Measurements from ENCODE around the gene CHCHD1.
"Not testable (repeated sequence)": the region's sequence is repeated elsewhere in the genome, so short reads cannot be mapped to it uniquely, and the experiment has no call there.

CHCHD1 gene

DNA sequence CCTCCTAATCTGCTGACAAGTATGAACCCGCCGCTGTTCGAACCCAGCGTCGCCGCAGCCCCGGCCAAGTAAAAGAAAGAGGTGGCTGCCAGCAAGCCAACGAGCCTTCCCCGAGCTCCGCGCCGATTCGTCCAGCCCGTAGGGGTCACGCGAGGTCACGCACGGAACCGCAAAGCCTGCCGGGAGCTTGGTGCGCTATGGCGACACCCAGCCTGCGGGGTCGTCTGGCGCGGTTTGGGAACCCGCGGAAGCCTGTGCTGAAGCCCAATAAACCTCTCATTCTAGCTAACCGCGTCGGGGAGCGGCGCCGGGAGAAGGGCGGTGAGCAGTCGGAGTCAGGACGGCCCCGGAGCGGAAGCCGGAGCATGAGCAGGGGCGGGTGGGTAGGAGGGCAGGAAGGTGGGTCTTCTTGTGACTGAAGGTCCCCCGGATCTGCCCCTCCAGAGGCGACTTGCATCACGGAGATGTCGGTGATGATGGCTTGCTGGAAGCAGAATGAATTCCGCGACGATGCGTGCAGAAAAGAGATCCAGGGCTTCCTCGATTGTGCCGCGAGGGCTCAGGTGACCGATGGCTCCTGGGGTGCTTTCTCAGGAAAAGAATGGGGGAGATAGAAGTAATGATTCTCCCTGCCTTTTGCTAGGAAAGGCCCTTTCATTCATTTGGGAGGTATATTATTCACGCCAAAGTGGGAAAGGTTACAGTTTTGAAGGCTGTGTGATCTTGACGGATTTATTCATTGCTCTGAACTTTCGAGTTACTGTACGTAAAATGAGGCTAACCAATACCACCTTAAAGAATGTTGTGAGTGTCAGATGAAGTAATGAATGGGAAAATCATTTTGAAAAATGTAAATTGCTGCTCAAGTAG is at the start of gene CHCHD1:
Gene CHCHD1 (plus strand): TSS at position 170 of the 870 bp plus-strand sequence. CDS start 28 bp downstream, at position 198.
- peak; percentile 89 for DNase-seq

DNA sequence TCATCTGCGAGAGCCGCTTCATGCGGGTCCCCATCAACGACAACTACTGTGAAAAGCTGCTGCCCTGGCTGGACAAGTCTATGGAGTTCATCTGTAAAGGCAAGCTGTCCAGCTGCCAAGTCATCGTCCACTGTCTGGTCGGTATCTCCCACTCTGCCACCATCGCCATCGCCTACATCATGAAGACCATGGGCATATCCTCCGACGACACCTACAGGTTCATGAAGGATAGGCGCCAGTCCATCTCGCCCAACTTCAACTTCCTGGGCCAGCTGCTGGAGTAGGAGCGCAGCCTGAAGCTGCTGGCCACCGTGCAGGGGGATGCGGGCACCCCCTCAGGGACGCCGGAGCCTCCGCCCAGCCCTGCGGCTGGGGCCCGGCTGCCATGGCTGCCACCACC is 49.4 kb upstream of the CHCHD1 start:
- no peak for DNase-seq

DNA sequence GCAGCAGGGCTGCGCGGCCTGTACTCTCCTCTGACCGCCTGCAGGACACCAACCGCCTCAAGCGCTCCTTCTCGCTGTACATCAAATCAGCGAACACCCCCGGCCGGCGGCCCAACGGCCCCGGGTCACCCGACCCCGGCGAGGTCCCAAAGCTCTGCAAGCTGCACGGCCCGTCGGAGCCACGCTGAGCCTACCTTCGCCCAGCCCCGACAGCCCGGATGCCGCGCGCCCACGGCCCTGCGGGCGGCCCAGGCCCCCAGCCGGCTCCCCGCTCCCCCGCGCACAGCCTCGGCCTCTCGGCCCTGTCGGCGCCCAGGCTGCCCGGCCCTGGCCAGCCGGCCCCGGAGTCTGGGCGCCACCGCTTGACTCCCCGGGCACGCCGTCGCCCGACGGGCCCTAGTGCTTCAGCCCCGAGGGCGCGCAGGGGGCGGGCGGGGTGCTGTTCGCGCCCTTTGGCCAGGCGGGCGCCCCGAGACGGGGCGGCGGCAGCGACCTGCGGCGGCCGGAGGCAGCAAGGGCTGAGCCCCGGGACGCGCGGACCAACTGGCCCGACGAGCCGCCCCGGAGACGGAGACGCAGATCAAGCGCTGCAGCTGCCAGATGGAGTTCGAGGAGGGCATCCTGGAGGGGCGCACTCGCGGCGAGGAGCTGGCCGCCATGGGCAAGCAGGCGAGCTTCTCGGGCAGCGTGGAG is 48.8 kb upstream of the CHCHD1 start:
- DNase-seq, result no peak

DNA sequence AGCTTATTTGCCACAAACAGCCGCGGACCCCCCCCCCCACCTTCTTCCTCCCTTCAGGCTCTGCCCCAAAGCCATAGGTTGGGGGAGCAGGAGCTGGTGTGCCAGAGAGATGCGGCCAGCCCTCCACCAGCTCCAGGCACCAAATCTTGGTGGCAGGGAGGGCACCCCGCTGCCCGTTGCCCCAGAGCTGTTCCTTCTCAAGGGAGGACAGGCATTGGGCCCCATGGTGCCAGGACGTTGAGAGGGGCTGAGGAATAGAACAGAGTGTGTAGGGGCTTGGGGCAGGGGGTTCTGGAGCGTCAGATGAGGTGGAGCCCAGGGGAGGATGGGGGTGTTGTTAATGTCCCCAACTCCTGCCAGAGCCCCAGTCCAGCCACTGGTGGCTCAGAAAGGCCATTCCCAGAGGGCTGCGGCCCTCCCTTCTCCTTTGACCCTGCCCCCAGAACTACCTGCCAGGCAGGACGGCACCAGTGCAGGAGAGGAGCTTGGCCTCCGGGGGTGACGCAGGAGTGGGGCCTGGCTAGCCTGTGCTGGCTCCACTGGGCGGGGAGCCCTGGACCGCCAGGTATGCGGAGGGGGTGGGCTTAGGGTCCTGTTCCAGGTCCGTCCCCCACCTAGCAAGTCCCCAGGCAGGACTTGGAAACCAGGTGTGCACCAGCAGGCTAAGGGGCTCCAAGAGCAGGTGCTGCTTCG is 47.7 kb upstream of the CHCHD1 start:
- DNase-seq, result no peak

DNA sequence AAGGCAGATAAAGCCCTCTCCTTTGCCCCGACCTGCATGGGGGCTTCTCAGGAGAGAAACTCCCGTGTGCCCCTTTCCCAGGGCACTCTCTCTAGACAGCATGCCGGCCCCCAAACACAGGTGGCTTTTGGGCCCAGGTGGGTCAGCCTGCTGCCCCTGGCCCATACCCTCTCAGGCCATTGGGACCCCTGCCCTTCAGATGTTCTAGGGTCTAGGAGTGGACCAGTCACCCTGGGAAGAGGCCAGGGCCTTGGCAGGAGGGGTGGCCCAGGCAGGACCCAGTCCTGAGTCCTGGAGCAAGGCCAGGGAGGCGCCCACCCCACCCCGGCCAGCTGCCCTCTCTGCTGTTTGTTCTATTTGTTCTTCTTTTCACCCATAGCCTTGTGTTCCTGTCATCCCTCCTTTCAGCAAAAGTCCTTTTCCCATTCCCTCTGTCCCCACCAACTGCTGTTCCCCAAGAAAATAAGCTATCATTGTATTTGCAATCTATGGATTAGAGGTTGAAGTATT is 47.0 kb upstream of the CHCHD1 start:
- DNase-seq, result no peak

DNA sequence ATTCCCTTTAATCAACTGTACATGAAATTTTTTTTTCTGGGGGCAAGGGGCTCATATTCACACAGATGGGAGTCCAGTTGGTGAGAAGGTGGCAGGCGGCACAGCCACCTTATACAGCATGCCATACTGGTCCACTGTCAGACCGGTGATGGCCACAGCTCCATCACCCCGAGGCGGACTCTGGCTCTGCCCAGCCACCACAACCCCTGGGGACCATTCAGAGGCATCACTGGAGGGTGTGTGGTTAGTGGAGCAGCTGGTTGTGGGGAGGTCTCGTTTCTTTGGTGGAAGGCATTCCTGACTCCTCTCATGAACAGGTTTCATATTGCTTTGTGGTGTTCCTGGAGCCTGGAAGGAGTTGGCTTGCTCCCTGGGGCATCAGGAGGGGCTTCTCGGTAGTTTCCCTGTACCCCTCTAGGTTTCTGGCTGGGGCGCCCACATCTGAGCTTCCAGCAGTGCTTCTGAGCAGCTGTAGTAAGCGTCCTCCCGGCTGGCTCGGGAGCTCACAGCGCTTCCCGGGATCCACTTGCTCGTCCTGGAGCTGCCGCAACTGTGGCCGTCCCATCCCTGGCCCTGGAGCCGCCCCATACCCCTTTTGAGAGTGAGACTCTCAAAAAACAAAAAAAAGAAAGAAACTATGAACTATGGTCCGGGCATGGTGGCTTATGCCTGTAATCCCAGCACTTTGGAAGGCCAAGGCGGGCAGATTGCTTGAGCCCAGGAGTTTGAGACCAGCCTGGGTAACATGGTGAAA is 41.2 kb upstream of the CHCHD1 start:
- DNase-seq, result not testable (repeated sequence)

DNA sequence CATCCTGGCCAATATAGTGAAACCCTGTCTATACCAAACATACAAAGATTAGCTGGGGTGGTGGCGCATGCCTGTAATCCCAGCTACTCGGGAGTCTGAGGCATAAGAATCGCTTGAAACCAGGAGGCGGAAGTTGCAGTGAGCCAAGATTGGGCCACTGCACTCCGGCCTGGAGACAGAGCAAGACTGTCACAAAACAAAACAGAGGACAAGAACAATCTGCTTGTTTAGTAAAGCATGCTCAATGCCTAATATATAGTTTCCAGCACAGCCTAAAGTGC is 39.5 kb upstream of the CHCHD1 start:
- DNase-seq, result no peak

DNA sequence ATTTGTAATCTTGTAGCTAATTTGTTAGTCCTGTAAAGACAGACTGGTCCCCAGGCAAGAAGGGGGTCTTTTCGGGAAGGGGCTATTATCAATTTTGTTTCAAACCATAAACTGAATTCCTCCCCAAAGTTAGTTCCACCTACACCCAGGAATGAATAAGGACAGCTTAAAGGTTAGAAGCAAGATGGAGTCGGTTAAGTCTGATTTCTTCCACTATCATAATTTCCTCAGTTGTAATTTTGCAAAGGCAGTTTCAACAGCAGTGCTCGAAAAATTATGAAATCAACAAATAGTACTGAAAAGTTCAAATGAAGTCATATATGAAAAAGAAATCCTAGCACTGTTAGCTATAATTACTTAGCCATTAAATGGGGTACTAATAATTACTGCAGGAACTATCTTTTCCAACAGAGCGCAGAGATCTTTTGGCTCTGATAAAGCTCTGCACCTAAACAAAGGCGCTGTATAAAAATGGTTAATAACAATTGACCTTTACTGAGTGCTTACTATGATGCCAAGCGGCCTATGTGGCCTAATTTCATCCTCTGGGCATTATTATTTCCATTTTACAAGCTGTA is 38.4 kb upstream of the CHCHD1 start:
- DNase-seq, result no peak

DNA sequence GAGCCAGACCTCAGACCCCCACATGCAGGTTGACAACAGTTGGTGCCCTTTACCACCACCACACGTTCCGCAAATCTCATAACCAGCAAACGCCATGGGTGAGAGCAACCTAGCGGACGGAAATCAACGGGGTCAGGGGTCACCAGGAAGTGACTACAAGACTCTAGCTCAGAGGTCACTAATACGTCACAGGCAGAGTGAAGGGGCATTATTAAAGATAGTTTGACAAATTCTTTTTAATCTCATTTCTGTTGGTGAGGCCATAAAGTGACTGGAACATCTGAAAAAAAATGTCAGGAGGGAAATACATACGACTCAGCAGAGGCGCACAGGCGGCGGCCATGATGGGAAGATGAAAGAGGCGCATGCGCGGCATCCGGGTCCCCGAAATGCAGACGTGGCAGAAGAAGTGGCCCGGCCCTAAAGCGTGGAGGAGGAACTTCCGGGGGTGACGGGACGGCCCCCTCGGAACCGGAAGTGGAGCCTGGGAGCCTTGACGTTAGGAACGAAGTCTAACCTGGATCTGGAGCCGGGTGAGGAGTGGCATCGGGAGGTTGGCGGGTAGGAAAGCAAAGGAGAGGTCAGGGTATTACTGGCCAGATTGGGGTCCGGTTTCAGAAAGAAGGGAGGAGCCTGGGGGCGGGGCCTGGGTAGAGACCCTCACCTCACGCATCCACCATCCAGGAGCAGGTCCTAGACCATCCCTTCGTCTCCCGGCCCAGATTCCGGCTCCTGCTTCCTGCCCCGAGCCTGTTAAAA is 37.8 kb upstream of the CHCHD1 start, which contains the start of gene SEC24C:
Gene SEC24C (plus strand): TSS at position 468 of the 759 bp plus-strand sequence. CDS start 2,461 bp downstream, outside the sequence.
- peak; percentile 96 for DNase-seq

DNA sequence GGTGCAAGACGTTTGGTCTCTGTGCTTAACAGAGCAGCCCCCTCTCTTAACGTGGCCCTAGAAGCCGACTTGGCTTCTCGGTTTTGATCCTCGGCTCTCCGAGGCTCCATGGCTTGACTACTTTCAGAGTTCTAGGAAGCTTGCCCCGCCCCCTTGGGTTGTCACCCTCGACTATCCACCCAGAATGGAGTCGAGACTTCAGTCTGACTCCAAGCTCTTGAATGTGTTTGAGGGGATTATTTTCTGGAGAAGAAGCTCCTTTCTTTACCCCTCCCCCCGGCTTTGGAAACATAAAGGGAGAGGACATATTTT is 37.2 kb upstream of the CHCHD1 start:
- peak; percentile 57 for DNase-seq

DNA sequence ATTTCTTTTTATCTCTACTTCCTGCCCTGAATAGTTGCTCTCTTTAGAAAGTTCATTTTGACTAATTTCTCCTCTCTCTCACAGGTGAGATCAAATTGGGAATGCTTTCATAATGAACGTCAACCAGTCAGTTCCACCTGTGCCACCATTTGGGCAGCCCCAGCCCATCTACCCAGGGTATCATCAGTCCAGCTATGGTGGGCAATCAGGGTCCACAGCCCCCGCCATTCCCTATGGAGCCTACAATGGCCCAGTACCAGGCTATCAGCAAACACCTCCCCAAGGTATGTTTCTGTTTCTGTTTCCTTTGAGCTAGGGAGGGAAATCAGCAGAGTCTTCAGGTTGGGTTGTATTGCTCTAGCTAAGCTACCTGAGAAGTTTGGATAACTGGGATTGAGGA is 35.1 kb upstream of the CHCHD1 start:
- no peak for DNase-seq

DNA sequence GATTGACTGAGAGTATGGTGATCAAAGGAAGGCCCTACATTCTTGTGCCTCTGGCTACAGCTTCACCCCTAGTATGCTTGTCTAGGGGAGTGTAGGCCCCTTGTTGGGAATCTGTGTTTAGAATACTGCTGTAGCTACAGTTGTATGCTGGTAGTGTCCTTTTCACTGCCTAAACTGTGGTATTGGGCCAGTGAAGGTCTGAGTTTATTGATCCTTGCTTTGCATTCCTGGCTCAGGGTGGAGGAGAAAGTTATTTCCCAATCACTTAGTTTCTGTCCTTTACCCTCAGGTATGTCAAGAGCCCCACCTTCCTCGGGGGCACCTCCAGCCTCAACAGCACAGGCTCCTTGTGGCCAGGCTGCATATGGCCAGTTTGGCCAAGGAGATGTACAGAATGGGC is 31.0 kb upstream of the CHCHD1 start:
- DNase-seq, result no peak

DNA sequence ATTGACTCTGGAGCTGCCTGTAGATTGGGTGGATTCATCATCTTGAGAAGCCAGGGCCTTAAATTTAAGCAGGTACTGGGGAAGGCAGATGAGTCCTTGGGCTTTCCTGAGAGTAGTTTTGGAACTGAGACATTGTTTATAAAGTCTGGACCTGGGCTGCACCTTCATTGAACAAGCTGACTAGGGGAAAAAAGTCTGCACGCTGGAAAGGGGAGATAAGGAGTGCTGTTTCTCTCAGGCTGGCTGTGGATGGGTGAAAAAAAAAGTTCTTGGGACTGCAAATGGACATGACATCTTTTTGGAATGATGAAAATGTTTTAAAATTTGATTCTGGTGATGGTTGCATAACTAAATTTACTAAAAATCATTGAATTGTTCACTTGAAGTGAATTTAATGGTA is 25.7 kb upstream of the CHCHD1 start:
- no peak for DNase-seq

DNA sequence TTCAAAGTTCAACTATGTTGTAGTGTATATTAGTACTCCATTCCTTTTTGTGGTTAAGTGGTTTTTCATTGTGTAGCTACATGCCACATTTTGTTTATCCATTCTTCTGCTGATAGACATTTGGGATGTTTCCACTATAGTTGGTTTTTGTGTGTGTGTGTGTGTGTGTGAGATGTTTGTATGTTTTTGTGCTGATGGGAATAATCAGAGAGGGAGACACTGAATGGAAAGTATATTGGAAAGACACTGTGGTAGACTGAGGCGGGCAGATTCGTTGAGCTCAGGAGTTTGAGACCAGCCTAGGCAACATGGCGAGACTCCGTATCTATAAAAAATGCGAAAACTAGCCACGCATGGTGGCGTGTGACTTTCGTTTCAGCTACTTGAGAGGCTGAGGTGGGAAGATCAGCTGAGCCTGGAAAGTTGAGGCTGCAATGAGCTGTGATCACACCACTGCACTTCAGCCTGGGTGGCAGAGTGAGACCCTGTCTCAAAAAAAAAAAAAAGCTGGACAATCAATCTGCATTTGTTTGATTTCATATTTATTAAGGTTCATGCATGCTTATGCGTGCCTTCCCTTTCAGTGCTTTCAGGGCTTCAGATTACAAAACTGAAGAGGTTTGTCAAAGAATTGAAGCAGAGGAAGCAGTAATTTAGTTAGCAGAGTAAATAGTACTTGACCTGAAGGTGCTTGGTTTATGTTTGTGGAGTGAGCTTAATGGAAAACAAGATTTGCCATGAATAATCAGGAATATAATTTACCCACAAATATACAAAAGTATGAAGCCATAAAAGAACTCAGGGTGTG is 22.9 kb upstream of the CHCHD1 start:
- peak; percentile 47 for DNase-seq

DNA sequence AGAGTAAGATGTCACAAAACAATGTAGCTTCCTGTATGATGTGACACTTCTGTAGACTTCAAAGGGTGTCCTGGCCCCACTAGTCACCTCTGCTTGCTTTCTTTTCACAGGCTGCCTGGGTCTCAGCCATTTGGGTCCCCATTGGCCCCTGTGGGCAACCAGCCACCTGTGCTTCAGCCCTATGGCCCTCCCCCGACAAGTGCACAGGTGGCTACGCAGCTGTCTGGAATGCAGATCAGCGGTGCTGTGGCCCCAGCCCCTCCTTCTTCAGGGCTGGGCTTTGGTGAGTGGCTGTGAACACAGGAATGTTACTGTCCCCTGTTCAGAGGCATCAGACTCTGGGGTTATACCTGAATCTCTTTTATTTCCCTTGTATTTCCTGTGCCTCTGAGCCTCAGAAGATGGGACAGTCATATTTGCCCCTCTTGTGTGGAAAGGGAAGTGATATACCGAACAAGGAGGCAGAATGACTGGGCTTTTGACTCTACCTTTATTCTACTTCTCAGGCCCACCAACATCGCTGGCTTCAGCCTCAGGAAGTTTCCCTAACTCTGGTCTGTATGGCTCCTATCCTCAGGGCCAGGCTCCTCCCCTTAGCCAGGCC is 22.2 kb upstream of the CHCHD1 start:
- peak; percentile 84 for DNase-seq

DNA sequence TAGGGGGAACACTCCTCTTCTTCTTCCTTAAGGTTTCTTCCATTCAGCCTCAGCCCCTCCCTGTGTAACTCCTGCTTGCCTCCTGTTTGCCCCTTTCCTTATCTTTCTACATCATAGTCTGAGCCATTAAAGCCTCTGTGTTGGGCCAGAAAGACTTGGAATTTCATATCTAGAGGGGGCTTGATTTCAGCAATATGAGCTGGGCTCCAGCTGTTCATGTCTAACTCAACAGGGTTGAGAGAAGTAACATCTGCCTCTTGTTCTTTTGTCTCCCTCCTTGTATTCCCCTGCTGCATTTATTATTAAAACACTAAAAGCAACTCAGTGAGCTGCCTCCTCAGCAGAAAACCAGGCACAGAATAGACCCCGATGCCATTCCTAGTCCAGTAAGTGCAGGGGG is 20.1 kb upstream of the CHCHD1 start:
- no peak for DNase-seq

DNA sequence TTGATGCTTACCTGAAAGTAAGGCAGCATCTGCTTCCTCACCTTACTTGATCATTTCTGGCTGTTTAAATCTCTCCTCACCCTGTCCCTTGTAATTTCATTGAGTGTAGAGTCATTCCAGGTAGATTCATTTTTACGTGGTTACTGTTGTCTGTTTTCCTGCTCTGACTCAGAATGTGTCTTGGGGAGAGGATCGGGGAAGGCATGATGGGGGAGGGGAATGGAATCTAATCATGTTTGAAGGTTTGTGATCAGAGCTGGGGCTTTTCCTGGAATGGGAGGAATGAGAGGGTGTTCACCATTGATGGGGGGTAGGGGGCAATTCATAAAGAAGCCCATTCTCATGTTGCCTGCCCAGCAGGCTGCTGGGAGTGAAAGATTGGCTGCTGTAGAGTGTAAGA is 18.9 kb upstream of the CHCHD1 start:
- no peak for DNase-seq

DNA sequence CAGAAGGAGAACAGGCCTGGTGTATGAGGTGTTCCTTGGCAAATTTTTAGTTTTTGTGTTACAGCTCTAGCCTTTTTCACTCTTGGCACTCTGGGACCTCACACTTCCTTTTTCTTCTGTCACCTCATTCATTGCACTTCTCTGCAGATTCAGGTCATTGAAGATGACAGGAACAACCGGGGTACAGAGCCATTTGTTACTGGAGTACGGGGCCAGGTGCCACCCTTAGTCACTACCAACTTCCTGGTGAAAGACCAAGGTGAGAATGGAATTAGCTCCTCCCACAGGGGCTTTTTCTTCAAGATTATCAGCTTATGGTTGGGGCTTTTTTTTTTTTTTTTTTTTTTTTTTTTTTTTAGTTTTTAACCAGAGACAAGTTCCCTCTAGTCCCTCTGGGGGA is 18.5 kb upstream of the CHCHD1 start:
- DNase-seq, result peak; percentile 71

DNA sequence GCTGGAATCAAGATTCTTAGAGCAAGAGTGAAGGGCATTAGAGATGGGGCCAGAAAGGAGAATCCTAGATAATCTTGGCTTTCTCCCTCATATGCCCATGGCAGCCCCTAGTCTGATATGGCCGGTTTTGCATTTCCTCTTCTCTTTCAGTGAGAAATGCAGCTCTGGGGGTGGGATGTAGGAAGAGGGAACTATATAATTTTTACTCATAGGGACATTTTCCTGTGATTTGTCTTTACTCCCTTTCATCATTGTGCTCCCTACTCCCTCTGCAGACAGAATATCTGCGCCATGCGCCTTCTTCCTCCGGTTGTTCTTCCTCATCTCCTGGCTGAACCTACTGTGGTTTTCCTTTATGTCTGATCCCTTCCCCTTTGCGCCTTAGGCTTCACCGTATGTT is 16.8 kb upstream of the CHCHD1 start:
- DNase-seq, result no peak

DNA sequence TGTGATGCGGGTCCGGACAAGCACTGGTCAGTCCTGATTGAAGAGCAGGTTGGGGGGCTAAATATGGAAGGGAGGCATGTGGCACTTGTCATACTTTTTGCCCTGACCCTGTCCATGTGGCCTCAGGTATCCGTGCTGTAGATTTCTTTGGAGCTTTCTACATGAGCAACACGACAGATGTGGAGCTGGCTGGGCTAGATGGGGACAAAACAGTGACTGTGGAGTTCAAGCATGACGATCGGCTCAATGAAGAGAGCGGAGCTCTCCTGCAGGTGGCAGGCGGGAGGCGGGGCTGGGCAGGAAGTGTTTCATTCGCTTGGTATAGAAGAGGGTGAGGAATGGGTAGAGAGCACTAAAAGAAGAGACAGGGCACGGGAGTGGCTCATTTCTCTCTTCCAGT is 13.0 kb upstream of the CHCHD1 start:
- DNase-seq, result peak; percentile 74

DNA sequence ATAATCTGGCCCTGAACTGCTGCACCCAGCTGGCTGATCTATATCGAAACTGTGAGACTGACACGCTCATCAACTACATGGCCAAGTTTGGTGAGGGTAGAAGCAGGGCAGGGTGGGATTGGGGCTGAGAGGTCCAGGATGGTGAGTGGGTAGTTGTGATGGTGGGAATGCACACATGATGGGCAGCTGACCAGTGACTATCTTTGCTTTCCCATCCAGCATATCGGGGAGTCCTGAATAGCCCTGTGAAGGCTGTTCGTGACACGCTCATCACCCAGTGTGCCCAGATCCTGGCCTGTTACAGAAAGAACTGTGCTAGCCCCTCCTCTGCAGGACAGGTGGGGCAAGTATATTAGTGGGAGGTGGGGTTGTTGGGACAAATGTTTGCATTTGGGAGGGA is 12.5 kb upstream of the CHCHD1 start:
- DNase-seq, result no peak

Measured in CD4-positive, alpha-beta T cell treated with Interleukin-10 for 1 hour (primary cell).